Osteoblast (primary cell): ENCODE data around the gene HRNR. TPM values are rescaled to one million over a fixed set of nuclear protein-coding genes. Genes with fewer than 3 reads are reported as not detected.

Source experiments
- DNase-seq: peaks from one replicate; pipeline ENCODE4 v3.0.0; 2011; ENCODE audit warnings: low spot score, mixed read lengths; ENCODE audit not compliant: insufficient read length; ENCODE audit errors: missing footprints
- H2AFZ ChIP-seq: 2 replicates; pipeline ENCODE4 v1.6.0; 2011; ENCODE audit warnings: mild to moderate bottlenecking, low read length
- H3K27ac ChIP-seq: 2 replicates; pipeline ENCODE4 v1.5.1; 2011; ENCODE audit warnings: mild to moderate bottlenecking, low read depth, low read length, moderate library complexity
- H3K27me3 ChIP-seq: 2 replicates; pipeline ENCODE4 v1.6.0; 2012; ENCODE audit warnings: mild to moderate bottlenecking, control low read depth, inconsistent platforms, low read length, moderate library complexity; ENCODE audit not compliant: insufficient read depth
- H3K36me3 ChIP-seq: 2 replicates; pipeline ENCODE4 v1.5.1; 2011; ENCODE audit warnings: mild to moderate bottlenecking, low read length, control low read depth, moderate library complexity; ENCODE audit not compliant: insufficient read depth
- H3K4me1 ChIP-seq: 2 replicates; pipeline ENCODE4 v1.5.1; 2011; ENCODE audit warnings: mild to moderate bottlenecking, low read length, control low read depth, moderate library complexity; ENCODE audit not compliant: insufficient read depth
- H3K4me2 ChIP-seq: 2 replicates; pipeline ENCODE4 v1.6.0; 2011; ENCODE audit warnings: mild to moderate bottlenecking, low read length; ENCODE audit not compliant: insufficient read depth
- H3K4me3 ChIP-seq: fragments of 200-600 bp; sonication (generic); 3 replicates; pipeline ENCODE4 v1.5.1; 2012; ENCODE audit warnings: mild to moderate bottlenecking, low read length, inconsistent platforms; ENCODE audit not compliant: insufficient read depth
- H3K79me2 ChIP-seq: 2 replicates; pipeline ENCODE4 v1.6.0; 2012; ENCODE audit warnings: mild to moderate bottlenecking, low read length, control low read depth, inconsistent platforms; ENCODE audit not compliant: insufficient read depth
- H3K9me3 ChIP-seq: 2 replicates; pipeline ENCODE4 v1.5.1; 2011; ENCODE audit warnings: low read depth, low read length, control low read depth
- H4K20me1 ChIP-seq: 2 replicates; pipeline ENCODE4 v1.6.0; 2012; ENCODE audit warnings: mild to moderate bottlenecking, low read length, control low read depth; ENCODE audit not compliant: insufficient read depth
- total RNA-seq: library from RNA; depleted of rRNA; stranded (reverse); fragments of >200 nt; gene quantifications from 2 replicates; pipeline ENCODE4 v1.2.3, GENCODE V29; 2012
- TF ChIP-seq, protein P1 (sequence below): IDR thresholded peaks from 2 replicates; pipeline ENCODE4 v1.5.1; 2011; ENCODE audit warnings: mild to moderate bottlenecking, low read depth, low read length, moderate library complexity; ENCODE audit errors: extremely low read depth

HRNR gene
- total RNA-seq, 1 donor, result not detected

DNA sequence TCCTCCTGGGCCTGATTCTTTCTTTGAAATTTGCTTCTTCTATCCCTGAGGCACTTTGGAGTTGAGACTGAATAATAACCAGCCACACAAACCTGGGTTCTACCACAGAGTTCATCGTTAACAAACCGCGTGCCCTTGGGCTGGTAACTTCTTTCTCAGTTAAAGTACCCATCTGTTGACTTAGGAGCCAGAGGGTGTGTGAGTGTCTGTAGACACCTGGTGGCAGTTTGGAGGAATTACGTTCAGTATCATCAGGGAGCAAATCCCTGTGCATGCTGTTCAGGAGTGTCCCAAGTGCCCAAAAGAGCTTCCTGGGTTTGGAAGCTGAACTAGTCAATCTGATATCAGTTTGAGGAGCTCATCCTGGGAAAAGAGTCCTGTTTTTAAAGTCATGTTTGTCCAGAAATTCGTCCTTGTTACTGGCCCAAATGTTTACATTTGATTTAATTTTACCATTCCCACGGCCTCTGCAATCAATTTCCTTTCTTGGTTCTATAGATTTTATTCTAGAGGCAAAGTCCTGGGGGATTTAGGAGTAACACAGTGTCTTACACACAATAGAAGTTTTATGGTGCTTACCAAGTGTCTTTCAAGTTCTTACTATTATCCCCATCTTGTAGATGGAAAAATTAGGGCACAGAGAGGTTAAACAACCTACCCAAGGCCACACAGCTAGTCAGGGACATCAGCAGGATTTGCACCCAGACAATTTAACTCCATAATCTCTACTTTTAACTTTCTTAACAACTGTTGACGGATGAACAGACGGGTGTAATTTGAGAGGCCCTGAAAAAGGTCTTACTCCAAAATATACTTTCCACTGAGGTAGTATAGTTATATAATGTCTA lies 38.2 kb downstream of the HRNR start:
- peak; percentile 82 for DNase-seq
- TF ChIP-seq, protein P1, sequence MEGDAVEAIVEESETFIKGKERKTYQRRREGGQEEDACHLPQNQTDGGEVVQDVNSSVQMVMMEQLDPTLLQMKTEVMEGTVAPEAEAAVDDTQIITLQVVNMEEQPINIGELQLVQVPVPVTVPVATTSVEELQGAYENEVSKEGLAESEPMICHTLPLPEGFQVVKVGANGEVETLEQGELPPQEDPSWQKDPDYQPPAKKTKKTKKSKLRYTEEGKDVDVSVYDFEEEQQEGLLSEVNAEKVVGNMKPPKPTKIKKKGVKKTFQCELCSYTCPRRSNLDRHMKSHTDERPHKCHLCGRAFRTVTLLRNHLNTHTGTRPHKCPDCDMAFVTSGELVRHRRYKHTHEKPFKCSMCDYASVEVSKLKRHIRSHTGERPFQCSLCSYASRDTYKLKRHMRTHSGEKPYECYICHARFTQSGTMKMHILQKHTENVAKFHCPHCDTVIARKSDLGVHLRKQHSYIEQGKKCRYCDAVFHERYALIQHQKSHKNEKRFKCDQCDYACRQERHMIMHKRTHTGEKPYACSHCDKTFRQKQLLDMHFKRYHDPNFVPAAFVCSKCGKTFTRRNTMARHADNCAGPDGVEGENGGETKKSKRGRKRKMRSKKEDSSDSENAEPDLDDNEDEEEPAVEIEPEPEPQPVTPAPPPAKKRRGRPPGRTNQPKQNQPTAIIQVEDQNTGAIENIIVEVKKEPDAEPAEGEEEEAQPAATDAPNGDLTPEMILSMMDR, result peak; percentile 79
- Histone ChIP-seq H3K27me3 (no peaks in the 10 kb centered on the region), H3K36me3 (no peaks in the 10 kb centered on the region), H3K4me3 (no peak overlapping the region), H3K9me3 (no peaks in the 10 kb centered on the region), H3K4me1 (peaks cover 35% of the 10 kb centered on the region), H4K20me1 (no peaks in the 10 kb centered on the region), H3K79me2 (no peaks in the 10 kb centered on the region), H3K4me2 (no peak overlapping the region), H3K27ac (no peak overlapping the region), H2AFZ (no peak overlapping the region)

- TF ChIP-seq, protein P1, result no peak
- Histone ChIP-seq H4K20me1 (no peaks in the 10 kb centered on the region), H3K79me2 (no peaks in the 10 kb centered on the region), H3K27ac (peak overlapping the region; percentile 62), H3K9me3 (no peaks in the 10 kb centered on the region), H3K27me3 (no peaks in the 10 kb centered on the region), H3K4me2 (peak overlapping the region; percentile 49), H3K36me3 (no peaks in the 10 kb centered on the region), H3K4me3 (no peak overlapping the region), H2AFZ (no peak overlapping the region), H3K4me1 (peaks cover 32% of the 10 kb centered on the region)
- no peak for DNase-seq
These were observed 41.0 kb downstream of the HRNR start for GRCh38 chr1:152182944-152183361.

DNA sequence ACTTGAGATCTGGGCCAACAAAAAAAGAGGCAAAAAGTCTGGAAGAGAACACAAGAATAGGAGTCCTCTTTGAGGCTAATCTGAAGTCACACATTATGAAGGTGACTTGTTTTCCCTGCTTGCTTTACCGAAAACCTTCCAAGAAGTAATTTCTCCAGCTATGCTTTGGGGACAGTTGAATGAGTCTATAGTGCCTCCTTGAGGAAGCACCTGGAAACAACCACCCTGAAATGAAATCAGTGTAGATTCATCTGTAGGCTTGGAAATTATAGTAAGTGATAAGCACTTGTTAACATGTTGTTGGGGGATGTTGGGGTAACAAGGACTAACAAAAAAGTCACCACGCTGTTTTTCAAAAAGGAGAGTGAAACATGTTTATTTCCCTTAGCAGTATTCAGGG lies 41.6 kb downstream of the HRNR start:
- peak overlapping the region; percentile 49 for H3K4me2 ChIP-seq
- no peaks in the 10 kb centered on the region for H3K9me3 ChIP-seq
- peak overlapping the region; percentile 29 for H2AFZ ChIP-seq
- H4K20me1 ChIP-seq, result no peaks in the 10 kb centered on the region
- no peak for DNase-seq
- H3K27ac ChIP-seq, result peak overlapping the region; percentile 62
- no peak overlapping the region for H3K4me3 ChIP-seq
- no peaks in the 10 kb centered on the region for H3K27me3 ChIP-seq
- TF ChIP-seq, protein P1, result peak; percentile 76
- no peaks in the 10 kb centered on the region for H3K36me3 ChIP-seq
- peaks cover 32% of the 10 kb centered on the region for H3K4me1 ChIP-seq
- H3K79me2 ChIP-seq, result no peaks in the 10 kb centered on the region

DNA sequence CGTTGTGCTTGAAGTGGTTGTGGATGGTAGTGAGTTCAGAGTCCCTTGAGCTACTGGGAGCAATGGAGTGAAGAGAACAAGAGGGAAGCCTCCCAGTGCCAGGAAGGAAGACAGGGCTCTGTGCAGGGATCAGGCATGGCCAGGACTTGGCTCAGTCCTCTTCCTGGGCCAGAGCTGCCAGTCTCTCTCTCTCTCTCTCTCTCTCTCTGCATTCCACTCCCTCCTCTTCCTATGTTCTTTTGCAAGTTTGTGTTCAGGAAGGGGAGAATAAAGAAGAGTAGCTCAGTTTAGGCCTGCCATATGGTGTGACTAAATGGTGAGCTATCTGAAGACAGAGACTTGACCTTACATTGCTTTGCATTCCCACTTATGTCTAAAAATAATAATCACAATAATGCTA lies 44.4 kb downstream of the HRNR start:
- no peaks in the 10 kb centered on the region for H4K20me1 ChIP-seq
- no peak for DNase-seq
- no peaks in the 10 kb centered on the region for H3K9me3 ChIP-seq
- H2AFZ ChIP-seq, result peak overlapping the region; percentile 48
- H3K4me2 ChIP-seq, result no peak overlapping the region
- no peak overlapping the region for H3K4me3 ChIP-seq
- H3K27me3 ChIP-seq, result no peaks in the 10 kb centered on the region
- H3K4me1 ChIP-seq, result peaks cover 26% of the 10 kb centered on the region
- H3K27ac ChIP-seq, result no peak overlapping the region
- TF ChIP-seq, protein P1, result no peak
- H3K36me3 ChIP-seq, result no peaks in the 10 kb centered on the region
- no peaks in the 10 kb centered on the region for H3K79me2 ChIP-seq
